Endothelial cell of umbilical vein (primary cell): ENCODE results near the gene OSBPL6. TPM values are rescaled to one million over a fixed set of nuclear protein-coding genes. Genes with fewer than 3 reads are reported as not detected.

Experiments used
- BruUV-seq: library from RNA; stranded (reverse); fragments of 400-500 nt; replicated peaks from 2 replicates; lab custom pipeline; 2021; lab: Mats Ljungman, UMichigan
- CTCF ChIA-PET: fragments of 300-600, 350-600 bp; sonication (Branson Sonifier 250); formaldehyde crosslinking; loops from one replicate; lab custom pipeline; 2021; ENCODE audit warnings: antibody characterized with exemption, inconsistent platforms; lab: Charles Lee
- POLR2A ChIA-PET: fragments of 300-600, 350-600 bp; sonication (Branson Sonifier 250); formaldehyde crosslinking; loops from one replicate; lab custom pipeline; 2021; ENCODE audit warnings: antibody characterized with exemption, inconsistent platforms; lab: Charles Lee
- DNase-seq: peaks from one replicate; pipeline ENCODE4 v3.0.0-alpha.2; 2011; ENCODE audit warnings: low read depth, low spot score
- FAIRE-seq: peaks from 2 replicates; lab custom pipeline; 2011; peaks lifted over from hg19 to GRCh38; lab: Jason Lieb, UNC
- H2AFZ ChIP-seq: 2 replicates; pipeline ENCODE4 v1.6.0; 2012; ENCODE audit warnings: low read depth, low read length, control low read depth, inconsistent platforms
- H3K27ac ChIP-seq: 2 replicates; pipeline ENCODE4 v1.5.1; 2011; ENCODE audit warnings: low read depth, mild to moderate bottlenecking, control low read depth, low read length, moderate library complexity; ENCODE audit not compliant: insufficient read depth
- H3K27me3 ChIP-seq, 2 experiments: 2 replicates each; pipeline versions ENCODE4 v1.6.0 to v1.6.1; 2011; ENCODE audit warnings: low read length in 2 of 2, mixed read lengths in 1 of 2; ENCODE audit not compliant: control insufficient read depth in 2 of 2, insufficient read depth in 2 of 2
- H3K36me3 ChIP-seq, 2 experiments: 2 replicates in 1 of 2; 3 replicates in 1 of 2; pipeline ENCODE4 v1.5.1; 2011; ENCODE audit warnings: low read length in 2 of 2, mild to moderate bottlenecking in 1 of 2, moderate library complexity in 1 of 2; ENCODE audit not compliant: control insufficient read depth in 2 of 2, insufficient read depth in 2 of 2; ENCODE audit errors: extremely low read depth in 1 of 2
- H3K4me1 ChIP-seq: 3 replicates; pipeline ENCODE4 v1.5.1; 2011; ENCODE audit warnings: mild to moderate bottlenecking, low read length; ENCODE audit not compliant: control insufficient read depth, insufficient read depth; ENCODE audit errors: extremely low read depth
- H3K4me2 ChIP-seq: 2 replicates; pipeline ENCODE4 v1.6.1; 2011; ENCODE audit warnings: low read length, control low read depth, mixed read lengths; ENCODE audit not compliant: insufficient read depth
- H3K4me3 ChIP-seq, 3 experiments: fragments of 200-600 bp in 1 of 3; sonication (generic), shearing (Covaris generic) in 1 of 3; replicated peaks in 1 of 3; 2 replicates each; pipeline ENCODE4 v1.5.1; 2011 to 2016; ENCODE audit warnings: control low read depth in 3 of 3, low read length in 3 of 3, mild to moderate bottlenecking in 2 of 3, inconsistent platforms in 1 of 3, low read depth in 1 of 3, moderate library complexity in 1 of 3; ENCODE audit not compliant: insufficient read depth in 1 of 3
- H3K79me2 ChIP-seq: 2 replicates; pipeline ENCODE4 v1.6.0; 2012; ENCODE audit warnings: low read length, inconsistent platforms; ENCODE audit not compliant: control insufficient read depth, insufficient read depth
- H3K9ac ChIP-seq: replicated peaks from 2 replicates; pipeline ENCODE3; 2011; ENCODE audit warnings: low read length, control low read depth; ENCODE audit not compliant: insufficient read depth; ENCODE audit errors: extremely low read depth
- H3K9me1 ChIP-seq: replicated peaks from 3 replicates; pipeline ENCODE4 v1.6.0; 2011; ENCODE audit warnings: mild to moderate bottlenecking, low read length; ENCODE audit not compliant: control insufficient read depth, insufficient read depth; ENCODE audit errors: extremely low read depth
- H3K9me3 ChIP-seq: replicated peaks from 2 replicates; pipeline ENCODE4 v1.5.1; 2012; ENCODE audit warnings: low read length, inconsistent platforms; ENCODE audit not compliant: control insufficient read depth, insufficient read depth
- H4K20me1 ChIP-seq: replicated peaks from 2 replicates; pipeline ENCODE3; 2011; ENCODE audit warnings: mild to moderate bottlenecking, low read length; ENCODE audit not compliant: control insufficient read depth, insufficient read depth; ENCODE audit errors: extremely low read depth
- CTCF ChIP-seq, 2 donors: IDR thresholded peaks; 1 replicate in 1 of 2; 2 replicates in 1 of 2; pipeline ENCODE4 v1.5.1; 2011; ENCODE audit warnings: low read length in 2 of 2, mild to moderate bottlenecking in 2 of 2, moderate library complexity in 2 of 2, control low read depth in 1 of 2, inconsistent platforms in 1 of 2, low read depth in 1 of 2; ENCODE audit not compliant: insufficient read depth in 1 of 2; ENCODE audit errors: extremely low read depth in 1 of 2
- EZH2 ChIP-seq: IDR thresholded peaks from 2 replicates; pipeline ENCODE4 v1.6.1; 2012; ENCODE audit warnings: borderline replicate concordance, low read depth, mild to moderate bottlenecking, moderate library complexity, low read length, inconsistent platforms; ENCODE audit not compliant: severe bottlenecking
- FOS ChIP-seq: IDR thresholded peaks from 2 replicates; pipeline ENCODE4 v1.6.1; 2011; ENCODE audit warnings: mild to moderate bottlenecking, low read length, moderate library complexity, borderline replicate concordance; ENCODE audit not compliant: insufficient read depth
- GATA2 ChIP-seq: IDR thresholded peaks from 2 replicates; pipeline ENCODE4 v1.7.0; 2011; ENCODE audit warnings: low read depth, mild to moderate bottlenecking, moderate library complexity, mixed read lengths, low read length; ENCODE audit not compliant: insufficient read length, insufficient read depth
- JUN ChIP-seq: IDR thresholded peaks from 2 replicates; pipeline ENCODE4 v1.6.1; 2011; ENCODE audit warnings: borderline replicate concordance, low read depth; ENCODE audit not compliant: insufficient read length, insufficient read depth
- MAX ChIP-seq: IDR thresholded peaks from 2 replicates; pipeline ENCODE4 v1.6.1; 2011; ENCODE audit not compliant: insufficient read depth, insufficient read length
- MYC ChIP-seq: IDR thresholded peaks from one replicate; pipeline ENCODE4 v1.6.1; 2011; ENCODE audit warnings: mild to moderate bottlenecking, low read depth, low read length
- POLR2A ChIP-seq: IDR thresholded peaks from 2 replicates; pipeline ENCODE4 v1.6.1; 2012; ENCODE audit warnings: low read depth, mild to moderate bottlenecking, control low read depth, low read length
- POLR2AphosphoS5 ChIP-seq: IDR thresholded peaks from 2 replicates; pipeline ENCODE4 v1.6.1; 2012; ENCODE audit warnings: low read depth, mild to moderate bottlenecking, control low read depth, low read length, moderate library complexity; ENCODE audit not compliant: insufficient read depth
- dilution Hi-C: fragments of 300-500 bp; cut with MboI; formaldehyde crosslinking; loops from one replicate; pipeline ENCODE4 v1.15.0; 2019; ENCODE audit warnings: low sequenced_read_pairs; ENCODE audit not compliant: extremely low pct_ligation_motif_present
- intact Hi-C: fragments of 100-400 bp; cut with micrococcal nuclease; formaldehyde crosslinking; loops from one replicate; pipeline ENCODE4 v1.10.0; 2022
- polyA plus RNA-seq, 4 experiments: library from polyadenylated mRNA; depleted of rRNA in 3 of 4; stranded (reverse) in 3 of 4; unstranded in 1 of 4; fragments of >200 nt; gene quantifications; 2 replicates each; pipeline versions ENCODE4 v1.2.1 to v1.2.3, GENCODE V29; 2011 to 2012; ENCODE audit warnings: missing spikeins in 1 of 4
- total RNA-seq: library from RNA; stranded (reverse); gene quantifications from 2 replicates; pipeline ENCODE4 v1.2.3, GENCODE V29; 2021

Gene OSBPL6
- total and polyA plus RNA-seq, 2 donors (not counting 3 experiments of a cell fraction or from before 2014, with no cell fraction given) = 1.5 to 2.3 TPM

GRCh38 chr2:178277741-178278197 is 83.5 kb downstream of the OSBPL6 start:
- ChIA-PET POLR2A (no interaction called here), CTCF (interaction anchor here (1.1 kb wide), 1 partner anchor 19 kb away, joined by 3 read pairs; no protein-coding TSS in a partner anchor)
- FAIRE-seq = no peak

More at GRCh38 chr2:178277741-178278197, 83.5 kb downstream of the OSBPL6 start:
- no peak overlapping the region for H2AFZ ChIP-seq
- dilution Hi-C loops (no loop called here), intact Hi-C loops (loop anchor here (2.0 kb wide), 1 partner anchor 35 kb away; no protein-coding TSS in a partner anchor)
- no peaks in the 10 kb centered on the region for H4K20me1 ChIP-seq
- no peak for DNase-seq
- no peak overlapping the region for H3K4me2 ChIP-seq
- H3K36me3 ChIP-seq = no peaks in the 10 kb centered on the region
- TF ChIP-seq MAX (no peak), EZH2 (no peak), FOS (no peak), CTCF (IDR thresholded peaks at IDR 0.05; ENCODE audit: extremely low read depth in 1 of 2, insufficient read depth in 1 of 2, low read depth in 1 of 2, low read length in 2 of 2) (no peak), POLR2A (no peak), MYC (no peak), POLR2AphosphoS5 (no peak), JUN (no peak), GATA2 (no peak)
- no peak overlapping the region for H3K4me3 ChIP-seq
- no peaks in the 10 kb centered on the region for H3K9me3 ChIP-seq
- H3K4me1 ChIP-seq = peaks cover 22% of the 10 kb centered on the region
- no TSS peak for BruUV-seq
- H3K27me3 ChIP-seq = peaks cover 0 to 4% of the 10 kb centered on the region in 2 experiments
- H3K79me2 ChIP-seq = no peaks in the 10 kb centered on the region
- H3K27ac ChIP-seq = no peak overlapping the region
- no peak overlapping the region for H3K9ac ChIP-seq
- no peaks in the 10 kb centered on the region for H3K9me1 ChIP-seq
